Midbrain (tissue), 1 donor: ENCODE results near the gene NAA38.

Experiments used
- DNase-seq: peaks from one replicate; lab custom pipeline; 2025; lab: John Stamatoyannopoulos, UW

Gene NAA38, protein sequence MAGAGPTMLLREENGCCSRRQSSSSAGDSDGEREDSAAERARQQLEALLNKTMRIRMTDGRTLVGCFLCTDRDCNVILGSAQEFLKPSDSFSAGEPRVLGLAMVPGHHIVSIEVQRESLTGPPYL

DNA sequence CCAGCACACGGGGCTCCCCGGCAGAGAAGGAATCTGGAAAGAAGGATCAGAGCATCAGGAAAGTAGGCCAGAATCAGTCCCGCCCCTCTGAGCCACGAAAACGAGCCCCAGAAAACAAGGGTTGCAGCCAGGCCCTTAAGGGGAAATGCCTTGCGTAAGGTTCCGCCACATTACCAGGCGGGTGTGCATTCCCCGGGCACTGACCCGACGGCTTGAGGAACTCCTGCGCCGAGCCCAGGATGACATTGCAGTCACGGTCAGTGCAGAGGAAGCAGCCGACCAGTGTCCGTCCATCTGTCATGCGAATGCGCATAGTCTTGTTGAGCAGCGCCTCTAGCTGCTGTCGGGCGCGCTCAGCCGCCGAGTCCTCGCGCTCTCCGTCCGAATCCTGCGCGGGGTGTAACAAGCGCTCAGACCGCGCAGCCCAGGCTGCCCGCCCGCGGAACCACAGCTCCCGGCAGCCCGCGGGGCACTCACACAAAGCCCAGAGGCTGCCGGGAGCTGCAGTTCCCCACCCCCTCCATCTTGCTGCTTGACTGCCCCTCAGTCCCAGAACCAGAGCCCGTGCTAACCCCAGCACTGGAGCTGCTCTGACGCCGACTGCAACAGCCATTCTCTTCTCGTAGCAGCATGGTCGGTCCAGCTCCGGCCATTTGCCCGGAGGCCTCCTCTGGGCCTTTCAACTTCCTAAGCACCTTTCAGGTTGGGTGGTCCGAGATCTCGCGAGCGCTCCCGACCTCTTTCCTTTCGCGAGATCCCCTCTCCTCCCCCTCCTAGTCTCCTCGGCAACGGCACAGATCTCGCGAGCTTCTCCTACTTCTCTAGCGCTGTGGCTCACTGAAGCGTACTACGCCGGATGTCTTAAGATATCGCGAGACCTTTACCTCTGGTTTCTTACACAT, at the start of gene NAA38:
Gene NAA38, minus strand, starts transcription at position 749 of the 902 bp plus-strand sequence. Its CDS starts 96 bp downstream, at position 653.
- peak; percentile 97 for DNase-seq

DNA sequence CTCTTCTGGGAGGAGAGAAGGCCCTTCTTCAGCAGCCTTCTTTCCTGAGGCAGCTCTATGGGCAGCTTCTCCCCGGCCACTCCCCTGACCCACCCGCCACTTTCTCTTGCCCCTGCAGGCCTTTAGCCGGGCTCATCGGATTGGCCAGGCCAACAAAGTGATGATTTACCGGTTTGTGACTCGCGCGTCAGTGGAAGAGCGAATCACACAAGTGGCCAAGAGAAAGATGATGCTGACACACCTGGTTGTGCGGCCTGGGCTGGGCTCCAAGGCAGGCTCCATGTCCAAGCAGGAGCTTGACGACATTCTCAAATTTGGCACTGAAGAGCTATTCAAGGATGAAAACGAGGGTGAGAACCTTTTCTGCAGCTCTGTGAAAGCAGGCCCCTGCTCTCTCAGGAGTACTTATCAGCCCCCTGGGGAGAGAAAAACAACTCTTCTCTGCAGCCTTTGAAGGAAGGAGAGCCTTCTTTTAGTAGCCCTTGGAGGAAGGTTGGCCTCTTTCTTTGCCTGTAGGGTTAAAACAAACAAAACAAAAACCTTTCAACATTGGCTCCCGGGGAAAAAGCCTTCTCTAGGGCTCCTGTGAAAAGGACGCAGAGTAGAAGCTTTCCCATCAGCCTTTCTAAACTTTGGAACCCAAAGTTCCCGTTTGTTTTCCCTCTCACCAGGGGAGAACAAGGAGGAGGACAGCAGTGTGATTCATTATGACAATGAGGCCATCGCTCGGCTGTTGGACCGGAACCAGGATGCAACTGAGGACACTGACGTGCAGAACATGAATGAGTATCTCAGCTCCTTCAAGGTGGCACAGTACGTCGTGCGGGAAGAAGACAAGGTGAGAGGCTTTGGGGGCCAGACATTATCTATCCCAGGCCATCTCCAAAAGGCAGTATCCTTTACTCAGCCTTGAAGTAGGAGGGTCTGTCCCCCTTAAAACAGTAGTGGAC, 46.1 kb upstream of the NAA38 start:
- no peak for DNase-seq

DNA sequence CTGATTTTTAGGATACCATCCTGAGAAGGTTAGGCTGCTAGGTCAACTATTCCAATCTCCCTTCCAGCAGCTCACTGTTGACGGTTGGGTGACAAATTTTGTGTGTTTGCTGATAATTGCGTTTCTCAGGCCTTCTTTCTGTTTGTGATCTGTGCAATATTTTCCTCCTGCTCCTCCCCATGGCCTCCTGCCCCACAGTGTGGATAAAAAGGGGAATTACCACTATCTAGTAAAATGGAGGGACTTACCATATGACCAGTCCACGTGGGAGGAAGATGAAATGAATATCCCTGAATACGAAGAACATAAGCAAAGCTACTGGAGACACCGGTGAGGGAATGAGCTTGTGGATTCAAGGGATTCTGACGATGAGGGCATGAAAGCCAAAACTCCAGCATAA, 40.4 kb upstream of the NAA38 start:
- peak; percentile 42 for DNase-seq

DNA sequence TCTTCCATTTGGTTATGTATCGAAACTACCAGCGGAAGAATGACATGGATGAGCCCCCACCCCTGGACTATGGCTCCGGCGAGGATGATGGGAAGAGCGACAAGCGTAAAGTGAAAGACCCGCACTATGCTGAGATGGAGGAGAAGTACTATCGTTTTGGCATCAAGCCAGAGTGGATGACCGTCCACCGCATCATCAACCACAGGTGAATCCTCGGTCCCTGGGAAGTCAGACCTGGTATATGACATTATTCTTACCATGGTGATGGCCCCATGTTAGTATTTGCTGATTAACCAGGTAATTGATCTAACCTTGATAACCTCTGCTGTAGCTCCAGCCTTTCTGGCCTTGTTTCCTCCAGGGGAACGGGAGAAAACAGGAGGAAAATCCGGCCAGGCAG, 39.7 kb upstream of the NAA38 start:
- no peak for DNase-seq

DNA sequence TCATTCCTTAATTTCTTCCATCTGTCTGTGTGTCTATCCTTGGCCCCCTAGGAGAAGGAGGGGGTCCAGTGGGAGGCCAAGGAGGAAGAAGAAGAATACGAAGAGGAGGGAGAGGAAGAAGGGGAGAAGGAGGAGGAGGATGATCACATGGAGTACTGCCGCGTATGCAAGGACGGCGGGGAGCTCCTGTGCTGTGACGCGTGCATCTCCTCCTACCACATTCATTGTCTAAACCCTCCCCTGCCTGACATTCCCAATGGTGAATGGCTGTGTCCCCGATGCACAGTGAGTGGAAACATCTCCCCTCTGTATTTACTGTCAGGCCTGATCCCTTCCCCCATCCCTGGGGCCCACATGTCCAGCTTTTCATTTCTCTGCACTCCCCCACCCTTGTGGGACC, 37.5 kb upstream of the NAA38 start:
- no peak for DNase-seq

DNA sequence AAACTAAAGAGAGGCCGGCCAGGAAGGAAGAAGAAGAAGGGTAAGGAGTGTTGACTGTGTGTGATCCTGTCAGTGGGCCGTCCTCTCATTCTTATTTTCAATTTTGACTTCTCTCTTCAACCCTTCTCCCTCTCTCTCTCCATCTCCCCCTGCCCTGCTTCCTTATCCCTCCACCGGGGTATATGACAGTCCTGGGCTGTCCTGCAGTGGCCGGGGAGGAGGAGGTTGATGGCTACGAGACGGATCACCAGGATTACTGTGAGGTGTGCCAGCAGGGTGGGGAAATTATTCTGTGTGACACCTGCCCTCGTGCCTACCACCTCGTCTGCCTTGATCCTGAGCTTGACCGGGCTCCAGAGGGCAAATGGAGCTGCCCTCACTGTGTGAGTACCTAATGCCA, 36.9 kb upstream of the NAA38 start:
- no peak for DNase-seq

DNA sequence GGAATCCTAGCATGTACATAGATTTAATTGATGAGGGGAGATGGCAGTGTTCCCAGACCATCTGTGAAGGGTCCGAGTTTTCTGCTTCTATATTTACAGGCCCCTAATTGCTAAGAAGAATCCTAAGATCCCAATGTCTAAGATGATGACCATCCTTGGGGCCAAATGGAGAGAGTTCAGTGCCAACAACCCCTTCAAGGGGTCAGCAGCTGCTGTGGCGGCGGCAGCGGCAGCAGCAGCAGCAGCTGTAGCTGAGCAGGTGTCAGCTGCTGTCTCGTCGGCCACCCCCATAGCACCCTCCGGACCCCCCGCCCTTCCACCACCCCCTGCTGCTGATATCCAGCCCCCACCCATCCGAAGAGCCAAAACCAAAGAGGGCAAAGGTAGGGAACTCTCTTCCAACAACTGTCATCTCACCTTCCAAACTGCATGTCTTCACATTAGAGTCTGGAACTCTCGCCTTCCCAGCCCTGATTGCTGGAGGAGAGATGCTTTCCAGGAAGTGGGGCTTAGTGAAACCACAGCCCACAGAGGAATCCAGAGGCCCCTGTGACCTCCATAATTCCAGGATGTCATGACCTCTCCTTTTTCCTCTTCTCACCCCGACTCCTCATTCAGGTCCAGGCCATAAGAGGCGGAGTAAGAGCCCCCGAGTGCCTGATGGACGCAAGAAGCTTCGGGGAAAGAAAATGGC, 36.0 kb upstream of the NAA38 start:
- no peak for DNase-seq

DNA sequence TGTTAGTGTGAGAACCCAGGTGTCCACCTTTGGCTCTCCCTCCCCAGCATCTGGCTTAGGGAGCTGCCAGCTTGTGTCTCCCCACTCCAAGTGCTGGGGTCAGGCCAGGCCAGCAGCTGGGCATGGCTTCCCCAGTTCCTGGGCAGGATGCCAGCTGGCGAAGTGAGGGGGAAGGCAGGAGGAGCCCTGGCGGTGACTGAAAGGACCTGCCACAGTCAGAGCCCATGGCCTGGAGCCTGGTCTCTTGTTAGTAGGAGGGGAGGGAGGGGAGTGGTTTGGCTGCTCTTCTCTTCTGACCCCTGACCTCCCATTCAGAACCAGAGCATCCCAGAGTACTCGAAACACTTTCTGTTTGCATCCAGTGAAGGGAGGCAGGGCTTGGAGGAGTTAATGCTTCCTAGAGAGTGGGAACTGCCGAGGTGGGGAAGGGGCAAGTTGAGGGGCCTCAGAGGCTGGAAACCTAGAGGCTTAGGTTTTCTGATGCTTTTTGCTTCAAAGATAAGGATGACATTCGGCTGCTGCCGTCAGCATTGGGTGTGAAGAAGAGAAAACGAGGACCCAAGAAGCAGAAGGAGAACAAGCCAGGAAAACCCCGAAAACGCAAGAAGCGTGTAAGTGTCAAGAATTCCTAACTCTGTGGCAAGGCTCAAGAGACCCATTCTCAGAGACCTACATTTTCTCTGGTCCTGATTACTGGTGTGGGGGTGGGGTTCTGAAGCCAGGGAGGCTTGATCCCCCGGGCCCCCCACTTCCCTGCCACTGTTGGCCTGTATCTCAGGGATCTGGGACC, 32.0 kb upstream of the NAA38 start:
- peak; percentile 95 for DNase-seq

DNA sequence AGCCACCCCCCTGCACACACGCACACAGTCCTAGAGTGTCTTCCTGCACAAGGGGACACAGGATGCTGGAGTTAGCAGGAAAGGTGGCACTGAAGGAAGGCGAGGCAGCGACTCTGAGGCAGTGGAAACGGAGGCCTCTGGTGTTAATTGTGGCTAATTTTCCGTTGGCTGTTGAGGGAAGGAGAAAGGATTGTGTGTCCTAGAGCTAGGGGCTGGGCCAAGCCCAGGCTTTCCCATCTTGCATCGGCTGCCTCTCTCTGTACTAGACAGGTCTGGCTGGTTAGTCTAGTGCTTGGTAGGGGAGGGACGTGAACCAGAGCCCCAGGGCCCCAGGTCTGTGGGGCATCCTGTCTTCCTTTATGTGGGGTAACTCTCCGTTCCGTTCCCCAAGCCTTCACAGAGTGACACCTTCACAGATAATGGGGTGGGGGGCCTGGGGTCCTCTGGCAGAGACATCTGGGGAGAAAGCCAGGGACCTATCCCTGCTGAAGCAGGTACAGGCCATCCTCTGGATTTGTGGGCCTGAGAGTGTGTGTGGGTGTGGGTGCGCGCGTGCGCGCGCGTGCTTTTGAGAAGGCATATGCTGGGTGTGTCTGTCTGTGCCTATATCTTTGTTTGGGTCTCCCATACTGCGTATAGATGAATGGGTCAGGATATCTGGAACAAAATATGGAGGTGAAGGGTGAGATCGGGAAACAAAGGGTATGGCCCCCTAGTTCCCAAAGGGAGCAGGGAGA, 31.0 kb upstream of the NAA38 start, which contains the start of gene CHD3:
Gene CHD3, plus strand, starts transcription at position 606 of the 737 bp plus-strand sequence. CDS start 212 bp downstream, outside the sequence.
- DNase-seq, result no peak

DNA sequence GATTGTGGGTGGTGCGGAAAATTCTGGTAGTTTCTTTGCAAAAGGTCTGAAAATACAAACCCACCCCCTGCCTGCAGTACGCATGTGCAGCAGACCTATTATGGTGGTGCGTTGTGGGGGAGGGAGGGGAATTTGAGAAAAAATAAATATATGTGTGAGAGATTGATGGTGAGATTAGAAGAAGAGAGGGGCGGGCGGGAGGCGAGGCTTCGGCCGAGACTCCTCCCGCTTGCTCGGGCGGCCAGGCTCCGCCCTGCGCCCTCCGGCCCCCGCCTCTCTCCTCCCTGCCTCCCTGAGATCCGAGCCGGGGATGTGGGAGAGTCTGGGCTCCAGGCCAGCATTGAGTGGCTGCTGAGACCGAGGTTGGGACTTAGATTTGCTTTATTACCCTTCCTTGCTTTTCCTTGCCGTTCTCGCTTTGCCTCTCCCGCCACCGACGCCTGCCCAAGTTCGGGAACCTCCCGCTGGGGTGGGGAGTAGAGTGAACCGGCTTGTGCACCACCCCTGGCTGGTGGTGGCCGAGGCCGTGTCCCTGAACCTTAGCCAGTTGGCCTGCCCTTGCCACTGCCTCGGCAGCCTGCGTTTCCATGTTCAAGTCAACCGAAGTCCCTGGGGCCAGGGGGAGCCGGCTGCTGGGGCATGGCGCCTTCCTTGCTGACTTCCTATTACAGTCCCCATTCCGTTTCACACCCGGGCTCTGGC, 30.3 kb upstream of the NAA38 start:
- DNase-seq, result peak; percentile 86

DNA sequence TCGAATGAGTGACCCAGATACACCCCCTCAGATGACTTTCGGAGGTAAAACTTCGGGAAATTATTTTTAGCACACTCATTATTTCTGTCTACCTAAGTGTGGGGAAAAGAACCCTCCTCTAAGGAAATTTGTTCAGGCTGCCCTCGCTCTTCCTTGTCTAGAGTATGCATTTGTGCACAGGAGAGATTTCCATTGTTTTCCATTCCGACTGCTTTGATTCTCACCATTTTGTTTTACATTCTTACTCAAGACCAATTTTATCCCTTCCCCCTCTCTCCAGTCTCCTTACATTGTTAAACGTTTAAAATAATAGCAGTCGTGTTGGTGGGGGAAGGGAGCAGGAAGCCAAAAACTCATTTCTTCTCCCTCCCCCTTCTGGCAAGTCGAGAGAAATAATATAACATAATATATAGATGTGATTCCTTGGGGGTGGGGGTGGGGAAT, 29.7 kb upstream of the NAA38 start:
- DNase-seq, result no peak

DNA sequence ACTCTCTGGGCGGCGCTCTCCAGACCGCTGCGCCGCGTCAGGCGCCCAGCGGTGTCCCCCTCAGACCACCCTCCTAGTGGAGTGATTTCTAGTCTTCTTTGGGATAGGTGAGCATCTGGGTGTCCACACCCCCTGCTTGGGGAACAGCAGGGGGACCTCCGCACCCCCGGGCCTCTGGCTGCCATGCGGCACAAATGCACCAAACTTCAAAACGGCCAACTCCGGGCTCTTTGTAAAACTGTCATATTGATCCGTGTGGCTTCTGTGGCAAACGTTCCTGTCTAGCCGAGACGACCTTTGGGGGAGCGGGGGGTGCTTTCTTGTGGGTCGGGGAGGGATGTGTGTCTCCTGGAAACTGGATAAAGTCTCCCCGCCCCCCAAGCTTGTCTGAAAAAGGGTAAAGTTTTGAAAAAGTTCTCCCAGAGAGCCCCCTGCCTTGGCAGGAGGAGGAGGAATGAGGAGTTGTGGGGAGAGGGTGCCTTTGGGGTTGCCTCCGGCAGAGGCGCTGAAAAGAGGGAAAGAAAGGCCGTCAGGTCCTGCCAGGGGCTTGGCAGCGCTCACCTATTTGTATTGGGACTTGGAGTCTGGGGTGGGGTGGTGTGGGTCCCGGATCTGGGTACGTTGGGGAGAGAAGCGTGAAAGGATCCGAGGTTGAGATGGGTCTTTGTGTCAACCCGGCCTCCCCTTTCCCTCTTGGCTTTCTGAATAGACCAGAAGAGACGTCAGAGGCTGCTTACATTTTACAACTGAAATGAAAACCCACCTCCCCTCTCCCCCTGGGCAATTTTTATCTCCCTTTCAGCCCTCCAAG, 29.1 kb upstream of the NAA38 start:
- DNase-seq, result no peak

DNA sequence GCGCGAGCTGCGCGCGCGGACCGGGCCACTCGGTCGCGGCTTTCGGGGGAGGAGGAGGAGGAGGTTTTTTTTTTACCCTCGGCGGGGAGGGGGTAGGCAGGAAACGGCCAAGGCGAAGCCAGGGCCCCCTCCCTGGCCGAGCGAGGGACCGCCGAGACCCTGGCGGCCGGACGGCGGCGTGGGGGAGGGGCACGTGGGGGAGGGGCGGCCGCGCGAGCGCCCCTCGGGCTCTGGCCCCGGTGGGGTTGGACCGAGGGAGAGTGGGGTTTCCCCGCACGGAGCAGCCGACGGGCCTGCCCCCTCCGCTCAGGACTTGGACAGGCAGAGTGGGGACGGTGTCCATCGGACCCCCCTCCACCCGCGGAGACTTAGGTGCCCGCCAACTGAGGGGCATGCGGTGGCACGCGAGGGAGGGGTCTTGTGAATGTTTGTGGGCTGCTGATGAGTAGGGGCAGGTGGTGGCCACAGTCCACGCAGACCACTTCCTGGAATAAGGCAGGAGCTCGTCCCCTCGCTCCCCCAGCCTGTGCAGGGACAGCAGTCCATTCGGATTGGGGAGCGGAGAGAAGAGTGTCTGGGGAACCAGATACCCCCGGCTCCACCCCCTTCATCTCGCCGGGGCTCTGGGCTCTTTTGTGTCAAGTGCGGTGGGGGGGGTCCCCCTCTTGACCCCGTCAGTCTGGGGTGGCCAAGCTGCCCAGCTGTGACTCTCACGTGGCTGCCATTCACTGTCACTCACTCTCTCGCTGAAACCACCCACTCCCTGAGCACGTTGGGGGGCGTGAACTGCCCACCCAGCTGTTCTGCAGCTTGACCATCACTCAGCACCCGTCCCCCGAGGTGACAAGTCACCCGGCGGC, 28.2 kb upstream of the NAA38 start:
- DNase-seq, result no peak

DNA sequence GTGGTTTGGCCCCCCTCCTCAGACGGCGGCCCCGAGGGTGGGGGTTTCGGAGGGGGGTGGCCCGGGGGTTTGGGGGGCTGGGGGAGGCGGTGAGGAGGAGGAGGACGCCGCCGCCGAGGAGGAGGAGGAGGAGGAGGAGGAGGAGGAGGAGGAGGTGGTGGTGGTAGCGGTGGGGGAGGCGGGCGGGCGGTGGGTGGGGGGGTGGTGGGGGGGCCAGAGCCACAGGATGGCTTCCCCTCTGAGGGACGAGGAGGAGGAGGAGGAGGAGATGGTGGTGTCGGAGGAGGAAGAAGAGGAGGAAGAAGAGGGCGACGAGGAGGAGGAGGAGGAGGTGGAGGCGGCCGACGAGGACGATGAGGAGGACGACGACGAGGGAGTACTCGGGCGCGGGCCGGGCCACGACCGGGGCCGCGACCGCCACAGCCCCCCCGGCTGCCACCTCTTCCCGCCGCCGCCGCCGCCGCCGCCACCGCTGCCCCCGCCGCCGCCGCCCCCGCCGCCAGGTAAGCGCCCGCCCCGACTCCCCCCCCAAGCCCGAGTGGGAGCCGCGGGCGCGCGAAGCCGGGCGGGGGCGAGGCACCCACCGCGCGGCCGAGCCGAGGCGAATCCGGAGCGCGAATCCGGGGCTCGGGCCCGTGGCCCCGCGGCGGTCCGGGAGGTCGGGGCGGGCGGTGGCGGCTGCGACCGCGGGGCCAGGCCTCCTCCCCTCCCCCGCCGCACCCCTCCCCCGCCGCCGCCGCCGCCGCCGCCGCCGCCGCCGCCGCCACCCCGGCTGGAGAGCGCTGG, 27.4 kb upstream of the NAA38 start:
- DNase-seq, result no peak

DNA sequence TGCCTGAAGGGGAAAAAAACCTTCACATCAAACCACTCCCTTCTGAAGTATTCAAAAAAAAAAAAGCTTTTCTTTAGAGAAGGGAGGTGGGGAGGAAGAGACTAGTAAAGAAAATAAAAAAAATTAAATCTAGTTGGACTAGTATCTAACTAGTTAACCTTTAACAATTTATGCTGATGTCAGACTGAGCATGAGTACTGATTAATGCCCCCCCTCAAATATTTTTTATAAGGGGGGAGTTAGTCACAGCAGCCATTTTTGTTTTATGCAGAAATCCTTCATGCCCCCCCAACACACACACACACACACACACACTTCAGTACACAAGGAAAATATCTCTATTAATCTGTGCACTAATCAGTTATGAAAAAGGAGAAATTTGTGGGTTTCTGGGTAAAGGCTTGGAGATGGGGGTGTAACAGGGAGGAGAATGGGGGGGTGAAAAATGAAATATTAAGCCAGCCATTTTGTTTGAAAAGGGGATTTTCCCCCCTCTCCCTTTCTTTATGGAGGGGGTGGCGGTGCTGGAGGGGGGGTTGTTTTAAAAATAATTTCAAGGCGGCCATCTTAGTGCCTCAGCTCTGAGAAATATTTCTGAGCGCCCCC, 26.5 kb upstream of the NAA38 start:
- no peak for DNase-seq

DNA sequence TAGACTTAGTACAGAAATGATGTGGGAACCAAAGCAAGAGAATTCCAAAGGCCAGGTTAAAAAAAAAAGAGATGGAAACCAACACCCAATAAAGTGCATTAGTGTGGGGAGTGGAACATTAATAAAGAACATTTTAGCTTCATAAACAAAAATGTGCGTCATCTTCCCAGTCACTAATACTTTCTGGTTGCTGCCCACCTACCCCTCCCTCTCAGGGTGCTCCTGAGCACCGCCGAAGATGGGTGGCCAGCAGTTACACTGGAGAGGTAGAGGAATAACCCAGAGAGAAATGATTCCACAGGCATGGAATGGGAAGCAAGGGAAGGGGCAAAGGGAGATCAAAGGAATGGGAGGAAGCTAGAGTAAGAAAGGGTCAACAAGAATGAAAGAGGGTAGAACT, 25.3 kb upstream of the NAA38 start:
- DNase-seq, result no peak
